Activated CD4-positive, CD25-positive, alpha-beta regulatory T cell treated with anti-CD3 and anti-CD28 coated beads, Interleukin-2, amount 50 U/mL, for 24 hours (primary cell): Measurements from ENCODE around the gene COMT.
"Not testable (repeated sequence)": the region's sequence is repeated elsewhere in the genome, so short reads cannot be mapped to it uniquely, and the experiment has no call there.

ENCODE experiments used
- ATAC-seq, 2 donors: fragments of 150-1000 bp; cut with Tn5 transposase; one replicate each; pipeline ENCODE4 v1.10.0; 2021; ENCODE audit warnings: mild to moderate bottlenecking in 1 of 2, moderate library complexity in 1 of 2

COMT gene

DNA sequence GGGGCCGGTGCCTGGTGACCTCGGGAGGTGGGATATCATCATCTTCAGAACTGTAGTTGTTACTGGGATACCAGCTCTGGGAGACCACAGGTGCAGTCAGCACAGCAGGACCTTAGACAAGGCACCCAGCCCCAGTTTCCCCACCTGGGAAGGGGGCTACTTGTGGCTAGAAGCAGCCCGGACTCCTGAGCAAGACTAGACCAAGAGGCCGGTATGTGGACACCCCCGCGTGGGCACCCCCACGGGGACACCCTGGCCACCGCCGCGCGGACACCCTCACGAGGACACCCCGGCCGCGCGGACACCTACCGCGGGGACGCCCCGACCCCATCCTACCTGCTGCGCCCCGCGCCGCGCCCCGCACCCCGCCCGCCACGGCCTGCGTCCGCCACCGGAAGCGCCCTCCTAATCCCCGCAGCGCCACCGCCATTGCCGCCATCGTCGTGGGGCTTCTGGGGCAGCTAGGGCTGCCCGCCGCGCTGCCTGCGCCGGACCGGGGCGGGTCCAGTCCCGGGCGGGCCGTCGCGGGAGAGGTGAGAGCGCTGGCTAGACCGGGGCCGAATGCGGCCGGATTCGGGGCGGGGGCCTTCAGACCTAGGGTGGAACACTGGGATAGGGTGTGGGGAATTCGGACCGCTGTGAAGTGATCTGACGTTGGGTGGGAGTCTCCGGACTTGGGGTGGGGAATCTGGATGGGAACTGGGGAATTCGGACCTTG lies at the start of gene COMT, which contains the start of gene TXNRD2:
Gene COMT, plus strand, starts transcription at position 408 of the 718 bp plus-strand sequence. CDS start 20,755 bp downstream, outside the sequence.
Gene TXNRD2, minus strand, starts transcription at position 454 of the 718 bp plus-strand sequence. Its CDS starts 15 bp downstream, at position 439.
- peak; percentile 87 to 90 for ATAC-seq

DNA sequence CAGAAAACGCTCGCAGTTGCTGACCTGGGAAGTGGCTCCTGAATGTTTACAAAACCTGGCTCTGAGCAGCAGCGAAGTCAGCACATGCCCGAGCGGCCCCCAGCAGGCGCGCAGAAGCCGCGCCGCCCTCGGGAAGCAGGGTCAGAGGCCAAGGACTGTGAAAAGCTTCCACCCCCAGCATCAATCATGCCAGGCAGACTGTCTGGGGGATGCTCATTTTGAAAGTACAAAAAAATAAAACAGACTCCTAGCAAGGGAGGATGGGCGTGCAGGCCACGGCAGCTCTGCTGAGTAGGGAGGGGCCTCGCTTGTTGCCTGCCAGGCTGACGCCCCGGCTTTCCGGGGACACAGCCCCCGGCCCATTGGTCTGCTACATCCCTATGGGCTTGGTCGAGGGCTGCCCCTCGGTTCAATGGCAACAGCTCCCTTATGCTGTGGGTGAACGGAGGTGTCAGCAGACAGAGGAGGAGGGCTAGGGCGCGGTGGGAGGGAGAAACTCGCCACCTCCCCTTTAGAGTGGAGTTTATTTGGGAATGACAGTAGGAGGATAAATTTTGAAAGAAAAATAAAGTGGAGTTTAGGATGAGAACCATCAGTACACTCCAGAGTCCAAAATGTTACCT lies 49.2 kb upstream of the COMT start:
- ATAC-seq = peak; percentile 65 to 68

DNA sequence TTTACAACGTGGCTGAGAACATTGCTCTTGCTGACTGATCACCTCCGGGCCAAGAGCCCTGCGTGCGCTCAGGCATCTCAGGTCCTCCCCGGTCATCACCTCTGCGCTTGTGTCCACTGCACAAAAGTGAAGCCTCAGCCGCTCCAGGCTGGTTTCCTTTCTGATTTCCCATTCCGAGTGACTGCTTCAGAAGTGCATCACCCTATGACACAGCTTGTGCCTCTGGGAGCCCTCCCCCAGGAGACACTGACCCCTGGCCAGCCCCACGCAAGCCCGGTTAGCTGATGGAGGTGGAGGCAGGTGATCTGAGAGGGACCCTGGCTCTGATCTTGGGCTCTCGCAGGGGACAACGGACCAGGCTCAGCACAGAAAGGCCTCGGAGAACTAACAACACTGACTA lies 48.6 kb upstream of the COMT start:
- no peak for ATAC-seq

DNA sequence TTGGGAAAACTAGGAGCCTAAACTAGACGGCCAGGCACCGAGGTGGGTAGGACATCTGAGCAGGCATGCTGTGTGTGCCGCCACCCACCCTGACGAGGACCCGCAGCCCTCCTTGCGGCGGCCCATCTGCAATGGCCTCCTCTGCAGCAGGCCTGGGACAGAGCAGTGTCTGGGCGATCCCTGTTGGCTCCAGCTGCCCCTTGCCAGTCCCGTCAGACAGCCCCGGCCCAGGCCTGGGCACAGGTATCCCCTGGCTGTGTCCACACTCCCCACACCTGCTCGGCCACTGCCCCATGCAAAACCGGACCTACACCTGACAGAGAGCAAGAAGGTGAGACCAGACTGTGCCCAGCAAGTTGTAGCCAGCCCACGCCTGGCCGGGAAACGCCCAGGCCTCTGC lies 48.2 kb upstream of the COMT start:
- no peak for ATAC-seq

DNA sequence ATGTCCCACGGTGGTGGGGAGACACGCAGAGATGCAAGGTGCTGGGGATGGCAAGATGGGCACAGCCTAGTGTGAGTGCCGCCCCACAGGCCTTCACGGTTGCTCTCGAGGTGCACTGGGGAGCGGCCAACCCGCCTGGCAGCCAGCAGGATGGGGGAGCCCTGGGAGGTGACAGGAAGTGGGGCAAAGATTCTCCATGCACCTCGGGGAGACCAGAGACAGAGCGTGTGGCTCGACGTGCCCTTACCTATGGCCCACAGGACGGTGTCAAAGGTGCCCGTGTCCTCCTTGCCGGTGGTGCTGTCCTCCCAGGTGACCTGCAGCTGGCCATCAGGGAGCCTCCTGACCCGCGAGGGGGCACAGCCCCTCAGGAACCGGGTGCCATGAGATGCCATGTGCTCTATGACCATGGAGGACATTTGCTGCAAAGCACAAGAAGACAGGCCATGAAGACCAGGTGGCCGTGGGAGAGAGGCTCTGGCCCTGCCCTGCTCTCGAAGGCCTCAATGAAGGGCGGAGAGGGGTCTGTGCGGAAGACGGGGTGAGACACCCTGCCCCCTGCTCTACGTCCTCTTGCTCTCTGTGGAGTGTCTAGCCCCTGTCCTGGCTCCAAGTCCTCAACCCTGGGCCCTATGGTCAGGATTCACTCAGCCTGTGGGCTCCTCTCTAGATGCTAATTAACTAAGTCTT lies 46.3 kb upstream of the COMT start:
- ATAC-seq = no peak

DNA sequence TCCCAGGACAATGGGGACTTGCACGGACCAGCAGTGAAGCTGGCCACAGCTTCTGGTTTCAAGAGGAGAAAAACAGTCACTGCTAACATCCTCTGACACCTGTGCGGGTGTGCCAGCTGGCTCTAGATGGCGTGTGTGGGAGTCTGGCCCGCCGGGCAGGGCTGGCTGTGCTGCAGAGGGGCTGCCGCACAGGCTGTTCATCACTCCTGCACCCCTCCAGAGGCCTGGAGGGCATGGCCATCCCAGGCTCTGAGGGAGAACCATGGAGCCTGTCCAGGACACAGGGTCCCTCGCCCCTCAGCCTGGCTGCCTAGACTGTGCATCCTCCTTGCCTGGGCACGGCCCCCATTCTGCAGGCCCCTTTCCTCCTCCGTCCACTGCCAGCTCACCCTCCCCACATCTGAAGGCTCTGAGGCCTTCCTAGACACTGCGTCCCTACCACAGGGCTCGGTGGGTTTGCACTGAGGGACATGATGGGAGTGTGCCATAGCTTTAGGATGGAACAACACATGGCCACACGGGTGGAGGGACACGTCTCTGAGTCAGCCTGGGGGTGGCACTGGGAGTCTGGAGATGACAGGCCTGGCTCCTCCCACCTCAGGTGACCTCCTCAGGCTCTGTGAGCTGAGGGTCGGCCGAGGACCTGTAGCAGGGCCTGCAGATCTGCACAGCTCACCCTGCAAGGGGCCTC lies 44.8 kb upstream of the COMT start:
- peak in 1 of 2 donors; percentile 21 for ATAC-seq

DNA sequence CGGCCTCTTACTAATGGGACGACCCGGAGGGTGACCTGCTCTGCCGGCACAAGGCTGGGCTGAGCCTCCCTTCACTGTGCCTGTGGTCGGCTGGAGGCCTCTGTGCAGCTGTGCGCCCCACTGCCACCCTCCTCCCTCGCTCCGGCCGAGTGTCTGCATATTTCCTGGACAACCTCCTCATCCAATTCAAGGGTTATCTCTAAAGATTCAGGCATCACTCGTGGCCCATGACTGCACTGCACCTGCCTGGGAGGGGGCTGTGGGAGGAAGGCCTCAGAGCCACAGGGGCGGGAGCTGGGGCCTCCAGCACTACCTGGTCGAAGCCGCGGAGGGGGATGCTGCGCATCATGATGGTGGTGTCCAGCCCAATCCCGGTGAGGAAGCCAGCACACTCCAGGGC lies 43.8 kb upstream of the COMT start:
- no peak for ATAC-seq

DNA sequence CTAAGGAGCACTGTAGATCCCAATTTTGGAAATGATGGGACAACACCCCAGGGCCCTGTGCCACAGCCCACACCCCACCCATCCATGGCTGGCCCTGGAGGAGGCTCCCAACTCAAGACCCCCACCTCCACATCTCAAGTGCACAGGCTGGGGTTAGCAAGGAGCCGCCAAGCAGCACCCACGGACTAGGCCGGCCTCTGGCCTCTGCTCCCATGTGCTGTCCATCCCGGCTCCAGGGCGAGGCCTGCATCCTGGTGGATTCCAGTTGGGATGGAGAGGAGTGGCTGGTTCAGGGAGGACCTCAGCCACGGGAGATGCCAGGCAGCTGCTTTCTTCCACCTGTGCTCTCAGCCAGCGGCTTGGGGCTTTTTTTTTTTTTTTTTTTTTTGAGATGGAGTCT lies 43.4 kb upstream of the COMT start:
- no peak for ATAC-seq

DNA sequence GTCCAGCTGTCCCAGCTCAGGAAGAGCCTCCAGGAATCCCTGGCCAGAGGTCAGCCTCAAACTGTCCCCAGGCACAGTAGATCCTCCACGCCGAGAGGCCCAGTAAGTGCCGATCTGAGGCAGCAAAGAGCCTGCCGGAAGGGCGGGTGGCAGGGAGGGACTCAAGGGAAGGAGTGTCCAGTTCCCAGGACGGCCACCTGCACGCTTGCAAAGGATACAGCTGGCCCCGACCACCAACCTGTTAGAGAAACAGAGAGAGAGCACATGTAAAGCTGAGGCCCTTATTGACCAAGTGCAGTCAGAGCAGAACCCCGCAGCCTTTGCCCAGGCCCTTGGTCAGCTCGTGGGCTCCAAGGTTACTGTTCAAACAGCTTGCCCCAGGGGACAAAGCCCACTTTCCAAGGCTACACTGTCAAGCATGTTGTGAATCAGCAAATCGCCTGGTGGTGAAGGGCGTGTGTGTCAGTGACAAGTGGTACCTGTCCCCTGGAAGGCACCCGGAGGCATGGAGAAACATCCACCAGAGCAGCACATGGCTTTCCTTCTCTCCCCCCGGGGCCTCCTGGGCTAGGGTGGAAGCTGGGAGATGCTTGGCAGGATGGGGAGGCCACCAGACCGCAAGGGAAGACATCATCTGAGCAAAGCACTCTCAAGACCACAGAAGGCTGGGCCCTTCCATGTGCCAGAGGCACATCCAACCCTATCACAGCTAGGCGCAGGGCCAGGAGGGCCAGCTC lies 42.6 kb upstream of the COMT start:
- no peak for ATAC-seq

DNA sequence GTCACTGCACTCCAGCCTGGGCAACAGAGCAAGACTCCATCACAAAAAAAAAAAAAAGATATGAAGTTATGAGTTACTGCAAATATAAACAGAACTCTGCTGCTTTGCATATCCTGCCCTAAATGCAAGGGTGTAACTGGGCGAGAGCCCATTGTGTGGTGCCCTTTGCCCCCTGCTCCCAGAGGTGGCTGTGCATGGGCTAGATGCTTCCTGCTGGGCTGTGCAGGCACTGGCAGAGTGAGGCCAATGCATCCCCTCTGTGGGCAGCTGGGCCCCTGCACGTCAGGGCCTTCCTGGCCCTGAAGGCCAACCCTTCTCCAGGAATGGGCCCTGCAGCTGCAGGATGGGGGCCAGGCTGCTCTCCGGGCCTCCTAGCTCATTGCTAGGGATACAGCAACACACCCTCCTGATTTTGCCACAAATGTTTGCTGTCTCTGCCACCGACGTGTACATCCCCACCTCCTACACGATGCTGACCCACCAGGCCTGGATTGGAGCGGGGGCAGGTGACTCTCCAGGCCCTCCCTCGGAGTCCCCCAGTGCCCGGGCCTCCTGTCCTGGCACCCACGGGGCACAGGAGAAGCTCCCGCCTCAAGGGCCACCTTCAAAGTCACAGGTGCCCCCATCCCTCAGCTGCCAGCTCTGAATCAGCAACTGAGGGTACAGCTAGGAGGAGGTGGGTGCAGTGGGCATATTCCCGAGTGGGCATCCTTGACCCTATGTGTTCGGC lies 40.7 kb upstream of the COMT start:
- ATAC-seq = no peak

DNA sequence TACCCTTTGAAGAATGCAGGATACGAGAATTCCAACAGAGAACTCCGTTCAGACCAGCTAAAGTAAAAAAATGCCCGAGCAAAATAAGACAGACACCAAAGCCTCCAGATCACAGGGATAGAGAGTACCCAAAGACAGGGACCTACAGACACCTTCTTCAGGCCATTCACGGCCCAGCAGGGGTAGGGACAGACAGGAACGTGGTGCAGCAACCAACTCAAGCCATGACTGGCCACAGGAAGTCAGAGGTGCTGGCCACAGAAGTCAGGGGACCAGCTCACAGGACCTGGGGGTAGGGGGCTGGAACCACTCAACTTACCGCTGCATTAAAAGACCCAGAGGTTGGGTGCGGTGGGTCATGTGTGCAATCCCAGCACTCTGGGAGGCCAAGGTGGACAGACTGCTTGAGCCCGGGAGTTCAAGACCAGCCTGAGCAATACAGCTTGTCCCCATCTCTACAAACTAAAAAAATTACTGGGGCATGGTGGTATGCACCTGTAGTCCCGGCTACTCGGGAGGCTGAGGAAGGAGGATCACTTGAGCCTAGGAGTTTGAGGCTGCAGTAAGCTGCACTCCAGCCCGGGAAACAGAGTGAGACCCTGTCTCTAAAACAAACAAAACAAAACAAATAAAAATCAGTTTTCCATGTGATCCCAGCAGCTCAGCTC lies 39.9 kb upstream of the COMT start:
- ATAC-seq = no peak

DNA sequence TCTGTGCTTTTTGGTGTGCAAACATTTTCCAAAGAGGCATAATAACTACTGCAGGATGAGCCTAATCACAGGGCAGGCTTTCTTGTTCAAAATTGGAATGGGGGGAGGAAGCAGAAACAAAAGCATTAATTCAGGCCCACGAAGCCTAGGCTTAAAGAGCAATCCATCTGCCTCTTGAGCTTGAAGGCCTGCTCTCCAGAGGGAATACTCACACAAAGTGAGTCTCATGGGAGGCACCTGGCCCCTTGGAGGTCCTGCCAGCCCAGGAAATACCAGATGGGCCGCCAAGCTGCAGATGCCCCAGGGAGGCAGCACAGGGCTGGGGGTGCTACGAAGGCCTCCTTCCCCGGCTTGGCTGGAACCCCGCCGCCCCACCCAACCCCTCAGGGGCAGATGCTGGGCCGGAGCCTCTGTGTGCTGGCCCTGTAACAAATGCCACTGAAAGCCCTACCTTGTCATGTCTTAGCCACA lies 39.3 kb upstream of the COMT start:
- no peak for ATAC-seq

DNA sequence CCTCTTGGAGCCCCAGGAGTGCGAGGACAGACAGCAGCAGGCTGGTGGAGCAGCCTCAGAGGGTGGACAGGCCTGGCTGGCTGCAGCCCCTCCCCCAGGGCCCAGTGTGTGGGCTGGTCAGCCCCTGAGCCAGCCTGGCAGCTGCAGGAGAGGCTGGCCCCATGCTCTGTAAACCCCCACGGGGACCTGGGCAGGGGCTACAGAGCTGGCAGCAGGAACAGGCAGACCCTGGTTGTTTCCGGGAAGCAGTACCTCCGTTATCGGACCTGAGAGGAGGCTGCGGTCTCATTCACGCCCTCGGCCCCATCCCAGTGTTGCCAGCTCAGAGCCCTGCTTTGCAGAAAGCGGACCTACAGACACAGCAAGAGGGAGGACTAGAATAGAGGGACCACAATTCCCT lies 38.5 kb upstream of the COMT start:
- no peak for ATAC-seq

DNA sequence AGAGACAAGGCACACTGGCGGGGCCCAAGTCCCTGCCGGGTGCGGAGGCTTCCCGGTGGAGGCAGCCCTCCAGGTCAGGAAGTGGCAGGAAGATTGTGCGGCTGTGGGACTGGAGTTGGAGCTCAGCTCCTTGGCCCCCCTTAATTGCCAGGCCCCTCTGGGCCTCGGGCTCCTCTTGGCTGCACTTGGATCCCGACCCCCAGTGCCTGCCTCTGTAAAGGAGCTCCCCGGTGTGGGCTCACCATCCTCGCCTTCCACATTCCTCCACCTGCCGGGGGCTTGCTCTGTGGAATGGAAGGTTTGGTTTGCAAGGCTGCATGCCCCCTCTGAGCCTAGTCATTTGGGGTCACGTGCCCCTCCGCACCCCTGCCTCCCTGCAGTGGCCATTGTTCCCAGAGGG lies 38.1 kb upstream of the COMT start:
- ATAC-seq = no peak

DNA sequence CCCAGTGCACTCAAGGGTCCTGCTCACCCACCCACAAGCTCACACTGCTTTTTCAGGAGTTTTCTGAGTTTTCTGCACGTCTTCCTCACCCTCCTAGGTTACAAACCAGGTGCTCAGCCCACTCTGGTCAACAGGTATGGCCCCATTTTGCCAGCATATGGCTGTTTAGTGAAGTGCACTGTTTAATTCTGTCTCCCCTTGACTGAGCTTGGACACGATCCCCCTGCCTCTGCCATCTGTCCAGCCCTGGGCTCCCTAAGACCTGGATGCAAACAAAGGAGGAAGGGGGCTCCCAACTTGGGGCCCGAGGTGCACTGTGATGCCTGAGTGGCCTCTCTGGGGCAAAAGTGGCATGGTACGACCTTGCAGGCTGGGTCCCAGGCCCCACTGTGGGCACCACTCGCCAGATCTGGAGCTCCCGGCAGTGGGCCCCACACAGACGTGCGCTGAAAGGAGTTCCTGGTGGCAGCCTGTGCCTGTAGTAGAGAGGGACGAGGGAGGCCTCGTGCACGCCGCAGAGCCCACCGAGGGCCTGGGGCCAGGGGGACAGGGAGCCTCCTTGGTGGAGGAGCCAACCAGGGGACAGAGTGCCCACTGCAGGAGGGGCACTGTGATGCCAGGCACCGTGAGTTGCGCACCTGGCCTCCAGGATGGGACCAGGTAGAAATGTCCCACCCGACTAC lies 37.3 kb upstream of the COMT start:
- ATAC-seq = no peak

DNA sequence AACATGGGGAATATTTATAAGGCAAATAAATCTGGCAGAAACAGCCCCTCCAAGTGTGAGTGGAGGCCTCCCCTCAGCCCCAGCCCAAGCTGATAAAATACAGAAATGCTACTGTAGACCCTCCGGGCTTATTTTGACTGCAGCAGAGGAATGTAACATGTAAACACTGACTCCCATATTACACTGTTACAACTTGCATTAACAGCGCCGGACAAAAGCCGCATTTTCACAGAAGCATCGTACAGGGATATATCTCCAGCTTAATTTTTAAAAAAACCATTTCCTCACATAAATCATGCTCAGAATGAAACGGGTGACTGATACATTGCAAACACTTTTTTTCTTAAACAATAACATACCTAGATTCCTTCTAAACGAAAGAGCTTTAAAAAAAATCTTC lies 36.6 kb upstream of the COMT start:
- no peak for ATAC-seq

DNA sequence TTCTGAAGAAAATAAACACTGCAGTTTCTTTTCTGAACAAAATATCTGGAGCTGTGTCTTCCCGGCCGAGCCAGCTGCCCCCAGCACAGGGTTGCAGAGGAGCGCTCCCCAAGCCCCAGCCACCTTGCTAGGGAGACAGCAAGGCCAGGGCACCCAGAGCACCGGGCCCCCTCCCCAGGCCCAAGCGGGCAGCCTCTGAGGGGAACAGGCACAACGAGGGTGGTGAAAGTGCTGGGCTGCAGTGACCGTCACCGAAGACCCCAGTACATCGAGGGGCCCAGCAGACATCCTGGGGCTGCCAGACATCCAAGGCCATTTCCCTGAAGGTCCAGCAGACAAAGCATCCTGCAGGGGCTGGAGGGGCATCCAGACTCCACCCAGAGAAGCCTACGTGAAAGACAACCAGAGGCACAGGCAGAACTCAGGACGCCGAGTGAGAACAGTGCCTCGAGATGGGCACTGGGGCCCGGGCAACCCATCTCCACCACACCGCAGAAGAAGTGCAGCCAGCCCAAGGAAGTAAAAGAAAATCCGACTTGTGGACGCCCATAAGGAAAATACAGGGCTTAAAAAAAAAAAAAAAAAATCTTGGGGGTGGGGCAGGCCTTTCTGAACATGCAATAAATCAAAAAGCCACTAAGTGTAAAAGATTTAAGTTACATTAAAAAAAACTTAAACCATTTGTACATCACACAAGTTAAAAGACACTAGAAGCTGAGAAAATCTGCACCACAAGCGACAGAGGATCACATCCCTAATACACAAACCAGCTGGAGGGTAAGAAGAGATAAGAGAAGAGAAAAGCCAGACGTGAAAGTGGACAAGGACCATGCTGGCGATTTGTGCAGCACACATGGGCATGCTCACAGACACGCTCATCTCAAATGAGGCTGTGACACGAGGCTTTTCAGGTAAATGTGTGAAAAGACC lies 36.0 kb upstream of the COMT start:
- no peak for ATAC-seq

DNA sequence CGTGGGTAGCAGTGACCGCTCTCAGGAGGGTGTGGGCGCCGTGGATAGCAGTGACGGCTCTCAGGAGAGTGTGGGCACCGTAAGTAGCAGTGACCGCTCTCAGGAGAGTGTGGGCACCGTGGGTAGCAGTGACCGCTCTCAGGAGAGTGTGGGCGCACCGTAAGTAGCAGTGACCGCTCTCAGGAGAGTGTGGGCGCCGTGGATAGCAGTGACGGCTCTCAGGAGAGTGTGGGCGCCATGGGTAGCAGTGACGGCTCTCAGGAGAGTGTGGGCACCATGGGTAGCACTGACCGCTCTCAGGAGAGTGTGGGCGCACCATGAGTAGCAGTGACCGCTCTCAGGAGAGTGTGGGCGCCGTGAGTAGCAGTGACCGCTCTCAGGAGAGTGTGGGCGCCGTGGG lies 34.7 kb upstream of the COMT start:
- not testable (repeated sequence) for ATAC-seq

DNA sequence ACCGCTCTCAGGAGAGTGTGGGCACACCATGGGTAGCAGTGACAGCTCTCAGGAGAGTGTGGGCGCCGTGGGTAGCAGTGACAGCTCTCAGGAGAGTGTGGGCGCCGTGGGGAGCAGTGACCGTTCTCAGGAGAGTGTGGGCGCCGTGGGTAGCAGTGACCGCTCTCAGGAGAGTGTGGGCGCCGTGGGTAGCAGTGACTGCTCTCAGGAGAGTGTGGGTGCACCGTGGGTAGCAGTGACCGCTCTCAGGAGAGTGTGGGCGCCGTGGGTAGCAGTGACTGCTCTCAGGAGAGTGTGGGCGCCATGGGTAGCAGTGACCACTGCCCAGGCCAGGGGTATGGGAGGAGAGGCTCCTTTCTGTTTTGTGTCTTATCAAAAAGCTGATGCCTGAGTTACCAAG lies 33.7 kb upstream of the COMT start:
- ATAC-seq = not testable (repeated sequence)
